Activated naive CD4-positive, alpha-beta T cell treated with anti-CD3 and anti-CD28 coated beads for 36 hours (primary cell): ENCODE data around the gene SPO11. TPM values are rescaled to one million over a fixed set of nuclear protein-coding genes. Genes with fewer than 3 reads are reported as not detected.
"Not testable (repeated sequence)": the region's sequence is repeated elsewhere in the genome, so short reads cannot be mapped to it uniquely, and the experiment has no call there.

Source experiments
- CTCF ChIA-PET: fragments of 350-600 bp; sonication (Branson Sonifier 250); formaldehyde crosslinking; loops from one replicate; lab custom pipeline; 2021; ENCODE audit warnings: antibody characterized with exemption; lab: Charles Lee
- DNase-seq: peaks from one replicate; pipeline ENCODE4 v3.0.0-alpha.2; 2020
- H3K27ac Mint-ChIP-seq: one replicate; pipeline ENCODE4 v1.8.0; 2021; ENCODE audit warnings: mild to moderate bottlenecking, mixed read lengths
- H3K27me3 Mint-ChIP-seq: one replicate; pipeline ENCODE4 v1.8.0; 2021; ENCODE audit warnings: low read depth, mixed read lengths
- H3K36me3 Mint-ChIP-seq: one replicate; pipeline ENCODE4 v1.8.0; 2021; ENCODE audit warnings: low read depth, mixed read lengths
- H3K4me1 Mint-ChIP-seq: one replicate; pipeline ENCODE4 v1.8.0; 2021; ENCODE audit warnings: low read depth, mixed read lengths
- H3K4me3 Mint-ChIP-seq: one replicate; pipeline ENCODE4 v1.8.0; 2021; ENCODE audit warnings: mild to moderate bottlenecking, moderate library complexity, mixed read lengths
- H3K9me3 Mint-ChIP-seq: one replicate; pipeline ENCODE4 v1.8.0; 2021; ENCODE audit warnings: mixed read lengths
- intact Hi-C: fragments of 100-400 bp; cut with micrococcal nuclease; formaldehyde crosslinking; loops from one replicate; pipeline ENCODE4 v1.15.1; 2023
- total RNA-seq, 2 experiments: library from RNA; stranded (reverse); gene quantifications; one replicate each; pipeline ENCODE4 v1.2.3, GENCODE V29; 2021

The SPO11 gene
- total RNA-seq, 2 experiments from 2014 or later = not detected

- Mint-ChIP-seq H3K9me3 (no peaks in the 10 kb centered on the region), H3K36me3 (peaks cover 14% of the 10 kb centered on the region), H3K4me1 (peaks cover 22% of the 10 kb centered on the region), H3K4me3 (peak overlapping the region; percentile 49), H3K27me3 (no peaks in the 10 kb centered on the region), H3K27ac (peak overlapping the region; percentile 69)
- intact Hi-C loops = loop anchor here (2.0 kb wide), 1 partner anchor 49 kb away; no protein-coding TSS in a partner anchor
- DNase-seq = no peak
- CTCF ChIA-PET = interaction anchor here (0.9 to 2.4 kb wide), 6 partner anchors 8 to 800 kb away, joined by 3 to 8 read pairs (median 5); no protein-coding TSS in a partner anchor
Measured at GRCh38 chr20:57350081-57350710, 20.6 kb downstream of the SPO11 start.

- intact Hi-C loops = loop anchor here (1.0 to 2.0 kb wide), 2 partner anchors 48 to 145 kb away; no protein-coding TSS in a partner anchor
- CTCF ChIA-PET = interaction anchor here (1.5 to 2.0 kb wide), 2 partner anchors 145 to 261 kb away, joined by 4 to 7 read pairs; no protein-coding TSS in a partner anchor
- H3K9me3 Mint-ChIP-seq, H3K27me3 Mint-ChIP-seq, DNase-seq: not testable (repeated sequence)
- peak overlapping the region; percentile 83 for H3K27ac Mint-ChIP-seq
- H3K36me3 Mint-ChIP-seq = peaks cover 17% of the 10 kb centered on the region
- peaks cover 22% of the 10 kb centered on the region for H3K4me1 Mint-ChIP-seq
- peak overlapping the region; percentile 81 for H3K4me3 Mint-ChIP-seq
Measured at GRCh38 chr20:57350726-57351041, 21.1 kb downstream of the SPO11 start.

- Mint-ChIP-seq H3K4me3 (peak within 1 kb of the TSS; percentile 81), H3K27ac (peak within 1 kb of the TSS; percentile 83), H3K9me3 (no peaks in the 10 kb centered on the region), H3K4me1 (peaks cover 22% of the 10 kb centered on the region), H3K27me3 (no peaks in the 10 kb centered on the region), H3K36me3 (peaks cover 20% of the 10 kb centered on the region)
- peak; percentile 94 for DNase-seq
- CTCF ChIA-PET = interaction anchor here (0.6 to 1.5 kb wide), 2 partner anchors 38 to 261 kb away, joined by 3 to 7 read pairs; no protein-coding TSS in a partner anchor
- intact Hi-C loops = loop anchor here (1.0 to 2.0 kb wide), 2 partner anchors 48 to 144 kb away; no protein-coding TSS in a partner anchor
Measured at GRCh38 chr20:57351042-57351783, 21.6 kb downstream of the SPO11 start, which contains the start of gene RAE1. RAE1 (plus strand) TSS chr20:57351255; CDS start chr20:57354039, 2,784 bp downstream.

- peaks cover 22% of the 10 kb centered on the region for H3K4me1 Mint-ChIP-seq
- intact Hi-C loops = no loop called here
- CTCF ChIA-PET = no interaction called here
Measured at GRCh38 chr20:57352305-57352704, 22.7 kb downstream of the SPO11 start.

DNA sequence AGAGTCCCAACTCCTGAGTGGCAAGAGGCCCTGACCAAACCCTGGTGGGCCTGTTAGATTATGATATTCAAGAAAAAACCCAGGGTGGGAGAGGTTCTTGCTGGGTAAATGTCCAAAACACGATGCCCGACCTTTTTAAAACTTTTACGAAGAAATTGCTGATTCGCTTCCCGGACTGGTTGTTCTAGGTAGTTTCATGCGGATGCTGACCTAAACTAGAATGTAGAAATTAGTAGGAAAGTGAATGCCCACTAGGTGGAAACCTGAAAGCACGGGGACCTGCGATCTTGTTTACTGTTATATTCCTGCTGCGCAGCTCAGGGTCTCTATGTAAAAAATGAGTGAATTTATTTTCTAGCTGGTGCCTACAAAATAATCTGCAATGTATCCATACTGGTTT, 23.7 kb downstream of the SPO11 start:
- Mint-ChIP-seq H3K27ac (no peak overlapping the region), H3K27me3 (no peaks in the 10 kb centered on the region)
- intact Hi-C loops = no loop called here

More at GRCh38 chr20:57352305-57352704, 22.7 kb downstream of the SPO11 start:
- Mint-ChIP-seq H3K27ac (no peak overlapping the region), H3K27me3 (no peaks in the 10 kb centered on the region), H3K4me3 (peak overlapping the region; percentile 81), H3K36me3 (peaks cover 22% of the 10 kb centered on the region), H3K9me3 (no peaks in the 10 kb centered on the region)
- no peak for DNase-seq

GRCh38 chr20:57361517-57361916, 31.9 kb downstream of the SPO11 start:
- CTCF ChIA-PET = no interaction called here
- H3K27ac Mint-ChIP-seq = no peak overlapping the region
- no peaks in the 10 kb centered on the region for H3K27me3 Mint-ChIP-seq

More for the DNA sequence above, 23.7 kb downstream of the SPO11 start:
- Mint-ChIP-seq H3K9me3 (no peaks in the 10 kb centered on the region), H3K4me3 (peak overlapping the region; percentile 34), H3K4me1 (peaks cover 22% of the 10 kb centered on the region), H3K36me3 (peaks cover 22% of the 10 kb centered on the region)
- CTCF ChIA-PET = no interaction called here
- DNase-seq = no peak

DNA sequence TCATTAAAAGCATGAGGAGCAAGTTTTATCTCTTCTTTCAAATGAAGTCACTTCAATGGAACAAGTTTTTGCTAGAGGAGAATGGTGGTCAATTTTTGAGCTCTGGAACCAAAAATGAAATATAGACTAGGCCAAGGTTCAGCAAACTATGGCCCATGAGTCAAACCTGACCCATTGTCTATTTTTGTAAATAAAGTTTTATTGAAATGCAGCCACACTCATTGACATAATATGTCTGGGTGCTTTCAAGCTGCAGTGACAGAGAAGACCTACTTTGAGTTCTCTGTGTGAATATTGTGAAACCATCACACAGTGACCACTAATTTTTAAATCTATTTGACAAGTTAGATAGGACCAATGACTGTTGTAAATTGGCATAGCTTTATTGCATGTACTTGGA, 34.8 kb downstream of the SPO11 start:
- Mint-ChIP-seq H3K9me3 (no peaks in the 10 kb centered on the region), H3K27me3 (no peaks in the 10 kb centered on the region), H3K4me1 (peaks cover 2% of the 10 kb centered on the region), H3K4me3 (no peak overlapping the region), H3K36me3 (peaks cover 35% of the 10 kb centered on the region), H3K27ac (peak overlapping the region; percentile 13)
- CTCF ChIA-PET = interaction anchor here (1.0 to 1.3 kb wide), 2 partner anchors 134 to 274 kb away, joined by 3 to 4 read pairs; no protein-coding TSS in a partner anchor
- intact Hi-C loops = no loop called here
- no peak for DNase-seq

More at GRCh38 chr20:57361517-57361916, 31.9 kb downstream of the SPO11 start:
- H3K4me3 Mint-ChIP-seq = no peak overlapping the region
- no peaks in the 10 kb centered on the region for H3K9me3 Mint-ChIP-seq
- intact Hi-C loops = no loop called here
- H3K36me3 Mint-ChIP-seq = peaks cover 22% of the 10 kb centered on the region
- peaks cover 2% of the 10 kb centered on the region for H3K4me1 Mint-ChIP-seq
- DNase-seq = no peak

- DNase-seq = no peak
- Mint-ChIP-seq H3K27ac (peak overlapping the region; percentile 9), H3K27me3 (no peaks in the 10 kb centered on the region), H3K4me1 (peaks cover 16% of the 10 kb centered on the region), H3K9me3 (no peaks in the 10 kb centered on the region), H3K4me3 (no peak overlapping the region), H3K36me3 (peaks cover 53% of the 10 kb centered on the region)
- intact Hi-C loops = no loop called here
- CTCF ChIA-PET = interaction anchor here (0.9 kb wide), 1 partner anchor 12 kb away, joined by 3 read pairs; no protein-coding TSS in a partner anchor
Measured at GRCh38 chr20:57369596-57369995, 40.0 kb downstream of the SPO11 start.

DNA sequence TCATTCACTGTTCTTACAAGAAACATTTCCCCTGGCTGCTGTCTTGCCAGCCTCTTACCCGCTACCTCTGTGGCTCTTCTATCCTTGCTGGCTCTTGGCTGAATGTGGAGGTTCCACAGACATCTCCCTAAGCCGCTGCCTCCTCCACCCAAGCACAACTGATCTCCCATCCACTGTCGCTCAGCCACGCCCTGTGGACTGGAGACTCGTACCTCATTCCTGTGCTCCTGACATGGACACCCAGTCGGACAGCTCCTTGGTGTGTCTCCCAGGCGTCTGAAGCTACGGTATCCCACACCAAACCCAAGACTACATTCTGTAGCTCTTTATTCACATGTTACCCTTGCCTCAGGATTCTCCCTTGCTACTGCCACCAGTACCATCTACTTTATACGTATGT, 40.7 kb downstream of the SPO11 start:
- H3K9me3 Mint-ChIP-seq = no peaks in the 10 kb centered on the region
- CTCF ChIA-PET = no interaction called here
- no peaks in the 10 kb centered on the region for H3K27me3 Mint-ChIP-seq
- H3K36me3 Mint-ChIP-seq = peaks cover 56% of the 10 kb centered on the region
- intact Hi-C loops = no loop called here
- H3K27ac Mint-ChIP-seq = no peak overlapping the region
- H3K4me3 Mint-ChIP-seq = no peak overlapping the region
- no peak for DNase-seq
- peaks cover 19% of the 10 kb centered on the region for H3K4me1 Mint-ChIP-seq

- no peak for DNase-seq
- no peaks in the 10 kb centered on the region for H3K27me3 Mint-ChIP-seq
- H3K9me3 Mint-ChIP-seq = no peaks in the 10 kb centered on the region
- H3K4me3 Mint-ChIP-seq = no peak overlapping the region
- peaks cover 59% of the 10 kb centered on the region for H3K36me3 Mint-ChIP-seq
- CTCF ChIA-PET = no interaction called here
- no peak overlapping the region for H3K27ac Mint-ChIP-seq
- peaks cover 19% of the 10 kb centered on the region for H3K4me1 Mint-ChIP-seq
- intact Hi-C loops = no loop called here
Measured at GRCh38 chr20:57371363-57371762, 41.8 kb downstream of the SPO11 start.

- Mint-ChIP-seq H3K4me1 (peaks cover 19% of the 10 kb centered on the region), H3K27ac (no peak overlapping the region), H3K9me3 (no peaks in the 10 kb centered on the region), H3K27me3 (no peaks in the 10 kb centered on the region), H3K4me3 (no peak overlapping the region), H3K36me3 (peaks cover 57% of the 10 kb centered on the region)
- CTCF ChIA-PET = no interaction called here
- intact Hi-C loops = no loop called here
- no peak for DNase-seq
Measured at GRCh38 chr20:57372157-57372556, 42.6 kb downstream of the SPO11 start.

DNA sequence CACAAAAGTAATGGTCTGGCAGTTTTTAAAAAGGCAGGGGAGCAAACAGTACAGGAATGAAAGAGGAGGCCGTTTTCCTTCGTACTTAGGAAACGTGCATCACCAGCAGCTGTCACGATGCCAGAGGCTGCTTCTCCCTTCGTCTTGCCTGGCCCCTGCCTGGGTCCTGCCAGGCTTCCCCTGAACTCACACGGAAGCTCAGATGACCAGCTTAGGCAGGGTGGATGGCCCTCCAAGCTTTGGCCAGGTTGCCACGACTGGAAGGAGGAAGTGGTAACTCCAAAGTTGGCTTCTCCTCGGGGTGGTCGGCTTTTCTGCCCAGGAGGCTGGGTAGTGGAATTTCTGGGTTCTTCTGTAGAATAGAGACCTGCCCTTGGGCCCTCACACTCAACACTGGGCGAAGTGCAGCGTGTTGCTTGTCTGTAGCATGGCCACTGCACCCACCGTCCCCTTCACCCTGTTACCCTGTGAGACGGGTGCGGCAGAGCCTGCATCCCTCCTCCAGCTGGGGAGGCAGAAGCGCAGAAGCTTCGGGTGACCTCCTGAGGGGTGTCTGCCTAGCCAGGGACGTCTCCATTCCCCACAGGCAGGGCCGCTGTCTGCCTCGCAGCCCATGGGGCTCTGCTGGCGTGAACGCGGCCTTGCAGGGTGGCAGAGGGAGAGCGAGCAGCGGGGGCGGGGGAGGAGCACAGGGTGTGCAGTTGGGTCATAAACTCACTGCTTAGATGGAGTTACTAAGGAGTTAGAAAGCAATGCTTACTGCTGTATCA, 43.2 kb downstream of the SPO11 start:
- DNase-seq = no peak
- H3K27ac Mint-ChIP-seq = no peak overlapping the region
- CTCF ChIA-PET = no interaction called here
- H3K4me1 Mint-ChIP-seq = peaks cover 19% of the 10 kb centered on the region
- H3K9me3 Mint-ChIP-seq = no peaks in the 10 kb centered on the region
- intact Hi-C loops = no loop called here
- no peaks in the 10 kb centered on the region for H3K27me3 Mint-ChIP-seq
- no peak overlapping the region for H3K4me3 Mint-ChIP-seq
- H3K36me3 Mint-ChIP-seq = peaks cover 58% of the 10 kb centered on the region
